ENCODE measurements around the gene FAM81B.

The FAM81B gene

GRCh38 chr5:95406426-95407090, 15.4 kb downstream of the FAM81B start:
- no peak for DNase-seq

- DNase-seq, result no peak
Observed at GRCh38 chr5:95410279-95410678, 19.1 kb downstream of the FAM81B start.

- no peak for DNase-seq
Observed at GRCh38 chr5:95411474-95411873, 20.3 kb downstream of the FAM81B start.

GRCh38 chr5:95414451-95414850, 23.3 kb downstream of the FAM81B start:
- no peak for DNase-seq

GRCh38 chr5:95417971-95418370, 26.8 kb downstream of the FAM81B start:
- no peak for DNase-seq

GRCh38 chr5:95422838-95423237, 31.7 kb downstream of the FAM81B start:
- DNase-seq, result no peak

GRCh38 chr5:95424016-95424415, 32.9 kb downstream of the FAM81B start:
- no peak for DNase-seq

GRCh38 chr5:95424526-95424925, 33.4 kb downstream of the FAM81B start:
- DNase-seq, result no peak

GRCh38 chr5:95426227-95426626, 35.1 kb downstream of the FAM81B start:
- no peak for DNase-seq

GRCh38 chr5:95432779-95433178, 41.6 kb downstream of the FAM81B start:
- no peak for DNase-seq

GRCh38 chr5:95439801-95440493, 48.8 kb downstream of the FAM81B start:
- no peak for DNase-seq

GRCh38 chr5:95440825-95441224, 49.7 kb downstream of the FAM81B start:
- no peak for DNase-seq

- DNase-seq, result no peak
Observed at GRCh38 chr5:95441636-95442035, 50.5 kb downstream of the FAM81B start.

GRCh38 chr5:95445442-95445841, 54.3 kb downstream of the FAM81B start:
- DNase-seq, result no peak

GRCh38 chr5:95445995-95446394, 54.8 kb downstream of the FAM81B start:
- DNase-seq, result no peak

- no peak for DNase-seq
Observed at GRCh38 chr5:95446560-95447221, 55.5 kb downstream of the FAM81B start.

GRCh38 chr5:95447961-95448360, 56.8 kb downstream of the FAM81B start:
- DNase-seq, result no peak

GRCh38 chr5:95448789-95449188, 57.6 kb downstream of the FAM81B start:
- no peak for DNase-seq

- DNase-seq, result no peak
Observed at GRCh38 chr5:95449460-95449859, 58.3 kb downstream of the FAM81B start.

- DNase-seq, result no peak
Observed at GRCh38 chr5:95454536-95454935, 63.4 kb downstream of the FAM81B start.

- no peak for DNase-seq
Observed at GRCh38 chr5:95460665-95461064, 69.5 kb downstream of the FAM81B start.

GRCh38 chr5:95471487-95471886, 80.3 kb downstream of the FAM81B start:
- DNase-seq, result no peak

- DNase-seq, result no peak
Observed at GRCh38 chr5:95471942-95472341, 80.8 kb downstream of the FAM81B start.

GRCh38 chr5:95484421-95484820, 93.3 kb downstream of the FAM81B start:
- no peak for DNase-seq

All from NCI-H187 (cell line).